Stimulated activated CD8-positive, alpha-beta memory T cell treated with anti-CD3 and anti-CD28 coated beads, Interleukin-2, amount 100 ng/mL, for 48 hours (primary cell): Measurements from ENCODE around the gene IGFN1.
"Not testable (repeated sequence)": the region's sequence is repeated elsewhere in the genome, so short reads cannot be mapped to it uniquely, and the experiment has no call there.

Experiments used
- DNase-seq, 2 donors: peaks; one replicate each; pipeline ENCODE4 v3.0.0-alpha.2; 2020; ENCODE audit warnings: low read depth in 2 of 2

Gene IGFN1

GRCh38 chr1:201217851-201218250 is 27.2 kb downstream of the IGFN1 start:
- no peak for DNase-seq

DNA sequence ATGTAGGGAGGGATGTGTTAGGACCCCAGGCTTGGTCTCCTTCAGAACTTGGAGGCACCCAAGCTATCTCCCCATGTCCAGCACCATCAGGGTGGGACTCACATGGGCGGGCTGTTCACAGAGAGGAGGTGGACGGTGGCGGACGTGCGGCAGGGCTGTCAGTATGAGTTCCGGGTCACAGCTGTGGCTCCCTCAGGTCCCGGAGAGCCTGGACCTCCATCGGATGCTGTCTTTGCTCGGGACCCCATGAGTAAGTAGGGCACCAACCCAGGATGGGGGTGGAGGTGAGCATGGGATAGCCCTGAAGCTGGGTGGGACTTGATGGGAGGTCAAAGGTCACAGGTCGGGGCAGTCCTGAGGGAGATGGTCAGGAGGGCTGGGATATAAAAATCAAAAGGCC is 27.8 kb downstream of the IGFN1 start:
- DNase-seq: no peak

GRCh38 chr1:201219481-201220387 is 29.1 kb downstream of the IGFN1 start:
- DNase-seq: no peak

- no peak for DNase-seq
These were observed 29.7 kb downstream of the IGFN1 start for GRCh38 chr1:201220388-201220715.

GRCh38 chr1:201221201-201221846 is 30.7 kb downstream of the IGFN1 start:
- no peak for DNase-seq

DNA sequence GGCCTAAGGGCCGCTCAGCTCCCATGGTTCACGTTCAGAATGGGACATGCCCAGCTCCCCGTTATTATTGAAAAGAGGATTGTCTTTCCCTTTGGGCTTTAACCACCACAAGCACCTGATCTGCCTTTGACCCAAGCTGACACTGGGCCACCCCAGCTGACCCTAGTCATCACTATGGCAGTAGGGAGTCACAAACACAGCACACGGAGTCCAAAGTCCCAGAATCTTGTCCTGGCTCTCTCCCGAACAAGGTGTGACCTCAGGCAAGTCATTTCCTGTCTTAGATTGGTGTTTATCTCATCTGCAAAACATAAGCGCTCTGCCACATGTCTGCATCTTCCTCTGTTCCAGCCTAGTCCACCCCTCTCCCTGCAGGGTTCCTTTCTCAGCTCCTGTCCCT is 31.5 kb downstream of the IGFN1 start:
- no peak for DNase-seq

DNA sequence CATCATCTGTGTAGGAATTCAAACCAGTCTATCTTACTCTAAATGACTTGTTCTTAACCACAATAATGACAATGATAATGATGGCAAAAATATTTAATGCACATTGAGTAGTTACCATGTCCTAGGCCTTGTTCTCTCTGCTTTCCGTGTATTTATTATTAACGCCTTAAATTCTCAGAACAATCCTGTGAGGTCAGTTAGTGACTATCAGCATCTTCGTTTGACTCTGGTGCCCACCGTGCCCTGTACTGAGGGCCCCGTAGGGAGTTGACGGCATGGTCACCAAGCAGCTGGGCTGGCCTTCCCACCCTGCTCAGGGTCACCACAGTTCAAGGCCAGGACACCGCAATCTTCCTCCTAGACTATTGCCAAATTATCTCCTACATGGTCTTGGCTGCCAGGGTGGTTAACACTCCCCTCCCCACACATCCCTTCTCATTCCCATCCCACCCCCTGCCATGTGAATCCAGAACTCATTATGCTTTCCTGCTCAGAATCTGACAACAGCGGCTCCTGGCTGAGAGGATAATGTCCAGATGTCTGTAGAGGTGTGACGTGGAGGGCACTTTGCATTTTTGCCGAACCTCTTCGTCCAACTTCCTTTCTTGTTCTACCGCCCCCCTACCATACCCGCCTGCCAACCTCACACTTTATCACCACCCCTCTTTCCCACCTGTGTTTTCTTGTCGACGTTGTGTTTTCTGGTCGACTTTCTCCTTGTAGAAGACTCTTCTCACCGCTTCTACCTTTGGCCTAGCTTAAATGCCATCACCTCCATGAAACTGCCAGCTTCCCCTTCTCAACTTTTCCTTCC is 33.4 kb downstream of the IGFN1 start:
- DNase-seq: no peak

- no peak for DNase-seq
These were observed 34.2 kb downstream of the IGFN1 start for GRCh38 chr1:201224666-201225370.

- DNase-seq: no peak
These were observed 35.5 kb downstream of the IGFN1 start for GRCh38 chr1:201226178-201226514.

GRCh38 chr1:201226859-201227488 is 36.4 kb downstream of the IGFN1 start:
- no peak for DNase-seq

DNA sequence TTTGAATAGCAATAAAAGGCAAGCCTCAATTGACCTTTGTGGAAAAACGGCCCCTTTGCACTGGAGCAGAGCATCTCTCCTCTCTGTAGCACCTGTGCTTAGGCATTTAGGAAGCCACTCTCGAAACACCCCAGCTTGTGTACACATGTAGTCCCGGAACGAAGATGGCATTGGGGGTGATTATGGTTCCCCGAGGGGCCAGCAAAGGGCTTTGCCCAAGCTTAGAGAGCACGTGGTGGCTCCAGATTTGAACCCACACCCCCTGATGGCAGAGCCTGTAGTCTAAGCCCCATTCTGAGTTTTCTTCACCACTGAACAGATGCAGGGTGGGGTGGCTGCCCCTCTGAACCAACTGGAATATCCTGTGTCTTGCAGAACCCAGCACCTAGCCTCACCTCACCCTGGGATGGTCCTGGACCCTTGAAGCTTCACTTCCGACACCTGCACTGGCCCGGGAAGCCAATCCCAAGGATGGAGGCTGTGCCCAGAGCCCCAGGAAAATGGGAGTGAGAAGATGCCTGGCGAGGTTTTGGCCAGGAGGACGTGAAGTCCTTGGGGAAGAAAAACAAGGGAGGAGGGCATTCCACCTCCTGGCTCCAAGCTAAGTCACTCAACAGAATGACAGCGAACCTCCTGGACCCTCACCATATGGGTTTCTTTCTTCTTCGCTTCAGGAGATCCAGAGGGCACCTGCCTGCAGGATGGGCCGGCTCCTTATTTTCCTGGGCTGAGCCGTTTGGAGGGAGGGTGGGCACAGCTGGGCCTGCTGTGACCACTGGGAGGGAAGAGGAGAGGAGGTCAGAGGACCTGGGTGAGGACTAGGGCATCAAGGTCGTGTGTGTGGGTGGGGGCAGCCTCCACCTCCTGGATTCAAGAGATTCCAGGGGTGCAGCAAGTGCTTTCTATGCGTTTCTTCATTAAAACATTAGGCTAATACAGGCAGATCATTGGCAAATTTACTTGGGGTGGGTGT is 37.7 kb downstream of the IGFN1 start:
- no peak for DNase-seq

GRCh38 chr1:201229095-201229494 is 38.5 kb downstream of the IGFN1 start:
- no peak for DNase-seq

DNA sequence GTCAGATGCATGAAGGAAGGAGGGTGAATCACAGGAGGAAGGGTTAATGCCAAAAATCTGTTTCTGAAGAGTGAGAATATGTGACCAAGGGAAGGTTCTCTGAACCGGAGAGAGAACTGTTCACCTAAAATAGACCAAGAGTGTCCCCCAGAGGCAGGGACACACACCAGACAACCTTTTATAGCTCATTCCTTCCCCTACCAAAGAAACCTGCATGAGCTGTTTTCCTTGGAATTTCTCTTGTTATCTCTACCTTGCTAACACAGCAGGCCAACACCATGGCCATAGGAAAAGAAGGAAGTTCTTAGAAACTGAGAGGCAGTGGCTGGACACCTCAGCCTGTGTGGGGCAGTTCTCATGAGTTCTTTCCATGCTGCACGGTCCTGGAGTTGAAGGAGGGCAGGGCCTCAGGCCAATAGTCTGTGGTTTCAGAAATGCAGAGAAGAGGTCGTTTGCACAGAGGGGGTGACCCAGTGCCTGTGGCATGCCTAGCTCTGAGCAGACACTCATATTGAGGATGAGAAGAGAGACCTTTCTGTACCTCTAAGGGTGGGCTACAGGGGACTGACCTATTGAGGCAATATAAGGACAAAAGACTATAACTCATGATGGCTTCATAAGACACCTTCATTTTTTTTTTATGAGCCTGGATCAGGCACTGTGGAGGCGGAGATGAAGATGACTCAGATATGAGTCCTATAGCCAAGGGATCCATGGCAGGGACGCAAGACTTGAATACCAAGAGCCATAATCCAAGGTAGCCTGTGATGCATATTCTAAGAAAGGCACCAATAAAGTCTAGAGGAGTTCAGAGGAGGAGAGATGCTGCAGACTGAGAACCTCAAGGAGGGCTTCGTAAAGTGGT is 39.4 kb downstream of the IGFN1 start:
- DNase-seq: no peak

GRCh38 chr1:201230676-201231075 is 40.1 kb downstream of the IGFN1 start:
- no peak for DNase-seq

DNA sequence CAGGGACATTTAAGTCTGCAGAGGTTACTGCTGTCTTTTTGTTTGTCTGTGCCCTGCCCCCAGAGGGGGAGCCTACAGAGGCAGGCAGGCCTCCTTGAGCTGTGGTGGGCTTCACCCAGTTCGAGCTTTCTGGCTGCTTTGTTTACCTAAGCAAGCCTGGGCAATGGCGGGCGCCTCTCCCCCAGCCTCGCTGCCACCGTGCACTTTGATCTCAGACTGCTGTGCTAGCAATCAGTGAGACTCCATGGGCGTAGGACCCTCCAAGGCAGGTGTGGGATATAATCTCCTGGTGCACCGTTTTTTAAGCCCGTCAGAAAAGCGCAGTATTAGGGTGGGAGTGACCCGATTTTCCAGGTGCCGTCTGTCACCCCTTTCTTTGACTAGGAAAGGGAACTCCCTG is 49.0 kb downstream of the IGFN1 start:
- not testable (repeated sequence) for DNase-seq

DNA sequence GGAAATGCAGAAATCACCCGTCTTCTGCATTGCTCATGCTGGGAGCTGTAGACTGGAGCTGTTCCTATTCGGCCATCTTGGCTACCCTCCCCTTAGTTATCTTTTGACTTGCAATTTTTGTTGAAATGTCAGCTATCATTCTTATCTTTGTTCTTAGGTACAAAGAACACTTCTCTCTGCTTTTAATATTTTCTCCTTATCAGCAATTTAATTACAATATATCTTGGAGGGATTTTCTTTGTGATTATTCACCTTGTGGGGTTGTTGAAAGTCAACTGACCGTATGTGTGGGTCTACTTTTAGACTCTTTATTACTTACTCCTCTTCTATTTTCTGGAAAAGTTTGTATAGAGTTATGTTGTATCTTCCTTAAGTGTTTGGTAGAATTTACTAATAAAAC is 49.5 kb downstream of the IGFN1 start:
- DNase-seq: no peak

- DNase-seq: no peak
These were observed 51.1 kb downstream of the IGFN1 start for GRCh38 chr1:201241736-201242135.

DNA sequence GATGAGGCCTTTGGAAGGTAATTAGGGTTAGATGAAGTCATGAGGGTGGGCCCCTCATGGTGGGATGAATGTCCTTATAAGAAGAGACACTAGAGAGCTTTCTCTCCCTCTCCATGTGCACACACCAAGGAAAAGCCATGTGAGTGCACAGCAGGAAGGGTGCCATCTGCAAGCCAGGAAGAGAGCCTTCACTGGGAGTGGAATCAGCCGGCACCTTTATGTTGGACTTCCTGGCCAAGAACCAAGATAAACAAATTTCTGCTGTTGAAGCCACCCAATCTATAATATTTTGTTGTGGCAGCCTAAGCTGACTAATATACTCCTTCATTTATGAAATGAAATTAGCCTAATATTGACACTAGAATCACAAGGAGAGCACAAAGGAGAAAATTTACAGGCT is 54.5 kb downstream of the IGFN1 start:
- DNase-seq: no peak
